ENCODE measurements around the gene GALNT15.

Gene GALNT15

DNA sequence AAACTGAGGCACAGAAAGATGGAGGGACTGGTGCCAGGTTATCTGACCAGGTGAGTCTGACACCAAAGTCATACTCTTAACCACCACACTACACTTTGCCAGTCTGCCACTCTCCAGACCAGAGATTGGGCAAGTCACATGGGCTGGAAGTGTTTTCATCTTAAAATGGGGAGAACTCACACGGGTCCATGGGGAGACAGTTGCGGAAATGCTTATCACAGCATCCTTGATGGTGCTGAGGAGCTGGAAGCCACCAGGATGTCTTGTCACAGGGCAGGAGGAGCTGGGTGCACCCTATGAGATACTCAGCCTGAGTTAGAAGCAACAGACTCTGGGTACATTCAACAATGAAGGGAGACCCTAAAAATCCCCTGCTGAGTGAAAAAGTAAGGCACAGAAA, 4.8 kb downstream of the GALNT15 start:
- H3K4me3 ChIP-seq (ENCODE audit: low read depth, low read length), result no peak overlapping the region
- no peak for DNase-seq (ENCODE audit: low read depth)
- TF ChIP-seq, protein P1, sequence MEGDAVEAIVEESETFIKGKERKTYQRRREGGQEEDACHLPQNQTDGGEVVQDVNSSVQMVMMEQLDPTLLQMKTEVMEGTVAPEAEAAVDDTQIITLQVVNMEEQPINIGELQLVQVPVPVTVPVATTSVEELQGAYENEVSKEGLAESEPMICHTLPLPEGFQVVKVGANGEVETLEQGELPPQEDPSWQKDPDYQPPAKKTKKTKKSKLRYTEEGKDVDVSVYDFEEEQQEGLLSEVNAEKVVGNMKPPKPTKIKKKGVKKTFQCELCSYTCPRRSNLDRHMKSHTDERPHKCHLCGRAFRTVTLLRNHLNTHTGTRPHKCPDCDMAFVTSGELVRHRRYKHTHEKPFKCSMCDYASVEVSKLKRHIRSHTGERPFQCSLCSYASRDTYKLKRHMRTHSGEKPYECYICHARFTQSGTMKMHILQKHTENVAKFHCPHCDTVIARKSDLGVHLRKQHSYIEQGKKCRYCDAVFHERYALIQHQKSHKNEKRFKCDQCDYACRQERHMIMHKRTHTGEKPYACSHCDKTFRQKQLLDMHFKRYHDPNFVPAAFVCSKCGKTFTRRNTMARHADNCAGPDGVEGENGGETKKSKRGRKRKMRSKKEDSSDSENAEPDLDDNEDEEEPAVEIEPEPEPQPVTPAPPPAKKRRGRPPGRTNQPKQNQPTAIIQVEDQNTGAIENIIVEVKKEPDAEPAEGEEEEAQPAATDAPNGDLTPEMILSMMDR (conservative IDR thresholded peaks at IDR 0.05; ENCODE audit: low read depth, low read length), result no peak

DNA sequence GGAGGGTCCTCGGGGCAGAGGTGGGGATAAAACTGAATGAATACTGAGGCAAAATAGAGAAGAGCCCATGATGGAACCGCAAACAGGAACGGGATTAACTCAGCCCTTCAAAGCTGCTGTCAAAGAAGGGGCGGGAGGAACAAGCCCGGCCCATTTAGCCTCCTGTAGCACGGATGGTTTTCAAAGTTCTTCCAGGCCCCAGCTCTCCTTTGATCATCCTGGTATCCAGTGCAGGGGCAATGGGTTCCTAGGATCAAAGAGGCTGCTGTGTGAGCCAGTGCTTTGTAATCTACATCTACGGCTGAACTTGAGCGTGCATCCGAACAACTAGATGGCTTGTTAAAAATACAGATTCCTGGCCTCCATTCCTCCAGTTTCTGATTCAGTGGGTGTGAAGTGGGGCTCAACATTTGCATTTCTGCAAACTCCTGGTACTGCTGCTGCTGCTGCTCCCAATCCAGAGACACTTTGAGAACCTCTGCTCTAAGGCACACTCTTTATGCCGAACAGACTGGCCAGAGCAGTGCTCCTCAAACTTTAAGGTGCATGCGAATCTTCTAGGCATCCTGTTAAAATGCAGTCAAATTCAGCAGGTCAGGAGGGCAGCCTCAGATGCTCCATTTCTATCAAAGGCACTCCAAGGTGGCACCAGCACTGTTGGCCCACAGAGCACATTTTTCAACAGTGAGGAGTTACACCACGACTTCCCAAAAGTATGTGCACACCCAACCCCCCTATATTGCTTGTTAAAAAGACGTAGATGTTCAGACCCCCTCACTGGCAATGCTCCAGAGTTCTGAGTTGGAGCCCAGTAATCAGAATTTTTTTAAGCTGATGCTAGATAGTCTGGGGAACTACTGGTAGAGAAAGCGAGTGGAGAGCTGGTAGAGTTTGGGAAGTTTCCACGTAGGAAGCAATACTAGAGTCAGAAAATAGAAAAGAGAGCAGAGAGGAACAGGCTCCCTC, 5.6 kb downstream of the GALNT15 start:
- TF ChIP-seq, protein P1 (conservative IDR thresholded peaks at IDR 0.05; ENCODE audit: low read depth, low read length), result no peak
- no peak for DNase-seq (ENCODE audit: low read depth)
- no peak overlapping the region for H3K4me3 ChIP-seq (ENCODE audit: low read depth, low read length)

GRCh38 chr3:16180737-16181134, 6.3 kb downstream of the GALNT15 start:
- TF ChIP-seq, protein P1 (conservative IDR thresholded peaks at IDR 0.05; ENCODE audit: low read depth, low read length), result no peak
- H3K4me3 ChIP-seq (ENCODE audit: low read depth, low read length), result no peak overlapping the region
- DNase-seq (ENCODE audit: low read depth), result no peak

GRCh38 chr3:16181361-16181760, 6.9 kb downstream of the GALNT15 start:
- H3K4me3 ChIP-seq (ENCODE audit: low read depth, low read length), result no peak overlapping the region
- TF ChIP-seq, protein P1 (conservative IDR thresholded peaks at IDR 0.05; ENCODE audit: low read depth, low read length), result no peak
- DNase-seq (ENCODE audit: low read depth), result no peak

DNA sequence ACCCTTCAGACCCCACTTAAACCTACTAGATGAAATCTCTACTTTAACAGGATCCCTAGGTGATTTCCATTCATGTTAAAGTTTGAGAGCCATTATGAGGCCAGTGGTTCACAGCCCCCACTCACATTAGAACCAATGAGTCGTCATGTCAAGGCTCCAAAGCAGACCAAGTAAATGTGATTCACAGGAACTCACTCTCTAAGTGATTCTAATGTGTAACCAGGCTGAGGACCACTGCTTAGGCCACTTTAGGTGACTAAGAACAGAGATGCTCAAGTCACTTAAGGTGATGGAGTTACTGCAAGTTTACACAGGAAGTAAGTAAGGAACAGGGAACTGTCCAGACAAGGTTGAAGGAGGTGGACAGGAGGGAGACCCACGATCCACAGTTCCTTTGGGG, 7.7 kb downstream of the GALNT15 start:
- H3K4me3 ChIP-seq (ENCODE audit: low read depth, low read length), result no peak overlapping the region
- no peak for DNase-seq (ENCODE audit: low read depth)
- TF ChIP-seq, protein P1 (conservative IDR thresholded peaks at IDR 0.05; ENCODE audit: low read depth, low read length), result no peak

DNA sequence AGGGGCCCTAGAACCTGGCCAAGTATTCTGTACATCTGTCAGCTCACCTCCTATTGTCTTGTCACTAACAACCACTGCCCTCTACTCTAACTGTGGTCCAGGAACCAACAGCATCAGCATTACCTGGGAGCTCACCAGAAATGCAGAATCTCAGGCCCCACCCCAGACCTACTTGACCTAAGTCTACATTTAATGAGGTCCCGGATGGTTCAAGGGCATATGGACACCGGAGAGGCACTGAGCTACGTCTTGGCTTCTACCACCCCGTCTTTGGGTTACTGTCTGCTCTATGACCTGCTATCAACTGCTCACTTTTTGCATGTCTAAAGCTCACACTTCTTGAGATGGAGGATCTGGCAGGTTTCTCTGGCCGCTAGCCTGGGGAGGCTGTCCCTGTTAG, 8.1 kb downstream of the GALNT15 start:
- DNase-seq (ENCODE audit: low read depth), result no peak
- TF ChIP-seq, protein P1 (conservative IDR thresholded peaks at IDR 0.05; ENCODE audit: low read depth, low read length), result no peak
- H3K4me3 ChIP-seq (ENCODE audit: low read depth, low read length), result no peak overlapping the region

DNA sequence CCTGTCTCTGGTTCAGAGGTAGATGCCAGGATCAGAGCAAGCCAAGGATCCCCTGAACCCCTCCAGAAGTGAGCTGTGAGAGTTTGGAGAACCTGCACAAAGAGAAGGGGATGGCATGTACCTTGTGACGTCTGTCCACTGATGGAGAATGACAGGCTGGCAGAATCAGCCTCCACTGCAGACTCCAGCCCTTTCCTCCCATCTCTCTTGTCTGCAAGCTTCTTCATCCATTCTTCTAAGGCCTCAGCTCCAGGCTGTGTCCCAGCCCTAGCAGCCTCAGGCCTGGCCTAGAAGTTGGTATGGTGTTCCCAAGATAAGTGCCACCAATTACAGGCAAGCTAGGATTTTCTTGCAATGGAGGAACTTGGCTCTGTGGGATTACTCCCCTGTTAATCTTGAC, 8.6 kb downstream of the GALNT15 start:
- TF ChIP-seq, protein P1 (conservative IDR thresholded peaks at IDR 0.05; ENCODE audit: low read depth, low read length), result no peak
- no peak overlapping the region for H3K4me3 ChIP-seq (ENCODE audit: low read depth, low read length)
- DNase-seq (ENCODE audit: low read depth), result no peak

Data from choroid plexus epithelial cell (primary cell).